GM15510 (cell line): ENCODE results near the gene DSPP.

Experiments
- POLR2A ChIP-seq: IDR thresholded peaks from 3 replicates; pipeline ENCODE4 v1.6.1; 2011; ENCODE audit warnings: borderline replicate concordance; ENCODE audit not compliant: insufficient read length; ENCODE audit errors: extremely low read depth

DSPP gene

GRCh38 chr4:87608229-87608628 is at the start of gene DSPP:
DSPP (plus strand) TSS chr4:87608529; CDS start chr4:87610909, 2,380 bp downstream.
- TF ChIP-seq POLR2A: no peak

DNA sequence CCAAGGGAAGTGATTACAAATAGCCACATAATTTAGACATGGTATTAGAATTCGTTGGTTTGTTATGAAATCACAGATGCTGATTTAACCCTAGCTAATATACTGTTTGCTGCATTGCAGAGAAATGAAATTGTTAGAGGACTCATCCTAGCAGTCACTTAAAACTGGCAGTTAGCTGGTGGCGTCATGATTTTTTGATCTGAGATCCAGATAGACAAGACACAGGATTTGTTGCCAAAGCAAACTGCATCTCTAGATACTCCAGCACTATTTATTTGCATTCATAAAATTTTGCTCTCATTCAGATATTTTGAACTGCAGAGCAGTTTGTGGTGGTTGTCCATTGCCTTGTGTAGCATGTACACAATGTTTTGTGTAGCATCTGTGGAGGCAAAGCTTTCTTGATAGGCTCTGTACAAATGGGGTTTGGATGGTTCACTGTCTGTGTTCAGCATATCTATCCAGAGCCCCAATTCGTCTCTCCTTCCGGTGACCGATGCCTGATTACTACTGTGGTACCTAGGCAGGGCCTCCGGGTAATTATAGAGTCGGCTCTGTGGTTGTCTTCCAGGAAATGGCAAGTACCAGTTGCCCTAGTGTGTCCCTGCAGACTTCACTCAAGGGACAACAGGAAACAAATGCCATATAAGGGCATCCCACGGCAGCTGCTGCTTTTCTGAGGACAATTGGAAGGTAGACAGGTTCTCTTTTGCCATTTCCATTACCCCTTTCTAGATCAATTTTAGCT is 49.1 kb upstream of the DSPP start:
- no peak for TF ChIP-seq POLR2A

- no peak for TF ChIP-seq POLR2A
Observed at GRCh38 chr4:87560802-87561201, 47.5 kb upstream of the DSPP start.

DNA sequence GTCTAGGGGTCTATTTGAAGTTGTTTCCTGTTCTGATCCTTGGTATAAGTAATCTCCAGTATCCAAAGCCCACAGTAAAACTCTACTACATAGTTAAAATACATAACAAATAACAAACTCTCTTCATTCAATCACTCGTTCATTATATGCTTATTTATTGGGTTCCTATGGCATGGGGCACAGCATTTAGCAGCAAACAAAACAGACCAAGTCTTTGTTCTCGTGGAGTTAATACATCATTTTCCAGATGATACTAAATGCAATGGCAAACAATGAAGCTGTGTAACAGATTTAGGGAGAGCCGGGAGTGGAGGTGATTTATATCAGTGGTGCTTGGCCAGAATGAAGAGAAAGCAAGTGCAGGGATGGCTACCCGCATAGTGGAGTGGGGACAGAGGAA is 42.6 kb upstream of the DSPP start:
- no peak for TF ChIP-seq POLR2A

DNA sequence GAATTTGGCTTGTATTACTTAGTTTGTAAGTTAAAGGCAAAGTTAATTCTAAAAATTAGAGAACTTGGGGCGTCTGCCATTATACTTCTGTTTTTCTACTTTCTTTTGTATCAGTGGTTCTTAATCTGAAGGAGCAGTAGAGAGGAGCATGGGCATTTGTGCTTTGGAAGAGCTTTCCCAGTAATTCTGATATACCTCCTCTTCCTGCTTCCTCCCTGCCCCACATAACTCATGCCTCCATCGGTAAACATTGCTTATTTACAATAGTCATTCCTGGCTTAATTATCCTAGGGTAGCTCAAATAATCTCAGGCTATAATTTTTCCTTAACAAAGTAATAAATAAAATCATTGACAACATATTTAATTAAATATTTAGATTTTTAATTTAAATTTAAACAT is 42.1 kb upstream of the DSPP start:
- no peak for TF ChIP-seq POLR2A

GRCh38 chr4:87567191-87567590 is 41.1 kb upstream of the DSPP start:
- TF ChIP-seq POLR2A: no peak

- TF ChIP-seq POLR2A: no peak
Observed at GRCh38 chr4:87570290-87570805, 38.0 kb upstream of the DSPP start.

GRCh38 chr4:87574996-87575395 is 33.3 kb upstream of the DSPP start:
- TF ChIP-seq POLR2A: no peak

DNA sequence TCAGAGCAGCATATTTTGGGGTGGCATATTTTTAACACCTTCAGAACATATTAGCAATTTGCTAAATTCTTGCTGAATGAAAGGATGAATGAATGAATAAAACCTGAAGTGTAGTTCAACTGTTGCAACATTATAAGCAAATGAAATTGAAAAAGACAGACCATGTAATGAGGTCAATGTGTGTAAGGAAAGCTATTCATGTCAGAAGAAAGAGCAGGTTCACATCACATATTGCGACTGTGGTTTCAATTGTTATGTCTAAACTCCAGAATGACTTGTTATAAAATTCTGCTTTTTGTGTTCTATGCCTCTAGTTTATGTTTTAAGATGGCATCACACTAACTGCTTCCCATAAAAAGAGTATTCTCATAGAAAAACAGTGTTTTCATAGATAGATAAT is 32.9 kb upstream of the DSPP start:
- TF ChIP-seq POLR2A: no peak

DNA sequence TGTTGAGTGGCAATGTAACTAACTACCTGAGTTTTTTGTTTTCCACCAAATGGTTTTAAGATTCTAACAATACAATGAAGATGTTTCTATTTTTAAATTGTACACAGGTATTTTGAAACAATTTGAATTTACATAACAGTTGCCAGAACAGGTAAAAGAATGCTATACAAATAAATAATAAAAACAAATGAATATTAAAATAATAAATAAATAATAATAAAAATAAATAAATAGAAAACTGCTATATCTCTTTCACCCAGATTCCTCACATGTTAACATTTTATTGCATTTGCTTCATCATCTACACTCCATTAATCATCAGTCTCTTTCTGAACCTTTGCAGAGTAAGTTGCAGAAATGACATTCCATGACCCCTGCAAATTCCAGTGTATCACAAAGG is 32.3 kb upstream of the DSPP start:
- TF ChIP-seq POLR2A: no peak

DNA sequence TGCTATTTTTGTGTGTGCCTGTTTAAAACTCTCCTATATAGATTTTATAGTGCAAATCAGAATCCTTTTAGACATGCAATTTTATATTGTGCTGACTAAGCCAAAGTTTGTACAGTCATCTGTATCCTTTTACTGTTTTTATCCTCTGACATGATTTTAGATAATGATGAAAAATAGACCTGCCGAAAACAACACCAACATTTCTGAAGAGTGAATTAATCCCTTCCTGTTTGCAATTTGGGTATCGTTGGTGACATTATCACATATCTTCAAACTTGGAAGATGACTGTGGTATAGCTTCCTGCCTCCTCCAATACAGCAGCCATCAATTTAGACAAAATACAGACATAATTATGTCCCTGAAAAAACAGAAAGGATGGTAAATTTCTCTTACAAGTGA is 28.9 kb upstream of the DSPP start:
- TF ChIP-seq POLR2A: no peak

- no peak for TF ChIP-seq POLR2A
Observed at GRCh38 chr4:87580057-87580456, 28.3 kb upstream of the DSPP start.

GRCh38 chr4:87584222-87584908 is 24.0 kb upstream of the DSPP start:
- TF ChIP-seq POLR2A: no peak

GRCh38 chr4:87589531-87589930 is 18.8 kb upstream of the DSPP start:
- TF ChIP-seq POLR2A: no peak

GRCh38 chr4:87592124-87592523 is 16.2 kb upstream of the DSPP start:
- no peak for TF ChIP-seq POLR2A

DNA sequence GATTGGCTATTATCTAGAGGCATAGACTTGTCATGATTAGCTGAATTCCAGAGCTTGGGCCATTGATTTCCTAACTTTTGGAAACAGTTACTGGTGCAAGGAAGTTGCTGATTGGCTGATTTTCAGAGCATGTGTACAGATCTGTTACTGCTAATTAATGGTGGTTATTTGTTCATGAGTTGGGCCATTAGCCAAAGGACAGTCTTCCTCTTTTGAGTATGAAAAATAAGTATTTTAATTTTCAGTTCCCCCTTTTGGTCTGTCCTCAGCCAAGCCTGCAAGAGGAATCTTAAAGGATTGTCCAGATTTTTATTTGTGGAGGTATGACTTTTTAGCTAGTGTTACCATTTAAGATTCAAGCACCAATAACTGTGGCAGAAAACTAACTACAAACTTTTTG is 7.0 kb upstream of the DSPP start:
- no peak for TF ChIP-seq POLR2A
